ENCODE results near the gene DOCK1.

DOCK1 gene

DNA sequence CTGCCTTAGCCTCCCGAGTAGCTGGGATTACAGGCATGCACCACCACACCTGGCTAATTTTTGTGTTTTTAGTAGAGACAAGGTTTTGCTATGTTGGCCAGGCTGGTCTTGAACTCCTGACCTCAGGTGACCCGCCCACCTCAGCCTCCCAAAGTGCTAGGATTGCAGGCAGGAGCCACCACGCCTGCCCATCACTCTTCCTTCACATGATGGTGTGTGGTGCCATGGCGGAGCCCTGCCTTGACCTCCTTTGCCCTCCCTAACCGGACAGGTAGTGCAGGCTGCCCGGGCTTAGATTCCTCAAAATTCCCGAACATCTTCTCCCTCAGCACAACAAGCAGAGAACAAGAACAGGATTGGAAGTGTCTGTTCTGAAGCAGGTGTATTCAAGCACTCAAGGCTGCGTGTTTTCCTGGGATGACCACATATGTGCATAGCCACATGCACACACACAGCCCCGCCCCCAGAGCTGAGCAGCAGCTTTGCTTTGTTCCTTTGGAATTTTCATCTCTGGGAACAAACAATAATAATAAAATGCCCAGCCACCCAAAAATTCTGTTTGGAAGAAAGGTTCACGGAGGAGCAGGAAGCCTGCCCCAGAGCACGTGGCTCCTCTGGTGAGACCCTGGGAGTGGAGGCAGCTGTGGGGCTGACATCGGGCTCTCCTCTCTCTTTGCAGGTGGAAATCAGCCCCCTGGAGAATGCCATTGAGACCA is 512.6 kb downstream of the DOCK1 start:
- Histone ChIP-seq H3K9ac (ENCODE audit: low read length) (no peak overlapping the region), H3K27me3 (ENCODE audit: insufficient read depth, low read length, poor library complexity) (no peaks in the 10 kb centered on the region), H2BK120ac (ENCODE audit: low read depth, low read length) (no peak overlapping the region), H3K18ac (ENCODE audit: low read length) (no peak overlapping the region), H3K79me1 (ENCODE audit: low read length) (no peaks in the 10 kb centered on the region), H3K4me3 (ENCODE audit: low read length) (no peak overlapping the region), H3K79me2 (ENCODE audit: control insufficient read depth, insufficient read depth, low read length) (no peaks in the 10 kb centered on the region), H3K56ac (ENCODE audit: low read length) (no peak overlapping the region), H3K27ac (ENCODE audit: low read depth, low read length) (no peak overlapping the region), H3K36me3 (ENCODE audit: control insufficient read depth, insufficient read depth, low read length) (no peaks in the 10 kb centered on the region), H4K5ac (ENCODE audit: low read length) (no peak overlapping the region), H3K4ac (ENCODE audit: low read depth, low read length) (no peak overlapping the region), H4K8ac (ENCODE audit: low read depth, low read length) (no peak overlapping the region), H2AK5ac (ENCODE audit: low read length) (no peak overlapping the region), H2BK15ac (replicated peaks; ENCODE audit: low read depth) (no peak overlapping the region), H3K23ac (ENCODE audit: low read length) (no peak overlapping the region), H3K4me2 (ENCODE audit: low read length) (no peak overlapping the region), H2BK5ac (ENCODE audit: low read length) (no peak overlapping the region), H3K4me1 (ENCODE audit: control insufficient read depth, low read depth, low read length) (no peaks in the 10 kb centered on the region)
- no peak for DNase-seq
- no CpG with 5 or more reads among the region's 12 CpGs for WGBS (ENCODE audit: extremely low coverage, insufficient coverage, low lambda C conversion rate)

GRCh38 chr10:127418536-127419168 is 513.4 kb downstream of the DOCK1 start:
- no peak overlapping the region for H2AK5ac ChIP-seq (ENCODE audit: low read length)
- H3K56ac ChIP-seq (ENCODE audit: low read length): no peak overlapping the region
- no peaks in the 10 kb centered on the region for H3K4me1 ChIP-seq (ENCODE audit: control insufficient read depth, low read depth, low read length)
- no peak overlapping the region for H2BK5ac ChIP-seq (ENCODE audit: low read length)
- no peak overlapping the region for H3K4me3 ChIP-seq (ENCODE audit: low read length)
- no peak overlapping the region for H4K8ac ChIP-seq (ENCODE audit: low read depth, low read length)
- no peak overlapping the region for H2BK120ac ChIP-seq (ENCODE audit: low read depth, low read length)
- no peaks in the 10 kb centered on the region for H3K36me3 ChIP-seq (ENCODE audit: control insufficient read depth, insufficient read depth, low read length)
- H3K18ac ChIP-seq (ENCODE audit: low read length): no peak overlapping the region
- H3K79me2 ChIP-seq (ENCODE audit: control insufficient read depth, insufficient read depth, low read length): no peaks in the 10 kb centered on the region
- DNase-seq: no peak
- no peaks in the 10 kb centered on the region for H3K27me3 ChIP-seq (ENCODE audit: insufficient read depth, low read length, poor library complexity)
- H3K4ac ChIP-seq (ENCODE audit: low read depth, low read length): no peak overlapping the region
- H3K4me2 ChIP-seq (ENCODE audit: low read length): no peak overlapping the region
- H3K27ac ChIP-seq (ENCODE audit: low read depth, low read length): no peak overlapping the region
- no peak overlapping the region for H3K23ac ChIP-seq (ENCODE audit: low read length)
- H3K9ac ChIP-seq (ENCODE audit: low read length): no peak overlapping the region
- no peak overlapping the region for H4K5ac ChIP-seq (ENCODE audit: low read length)
- no peak overlapping the region for H2BK15ac ChIP-seq (replicated peaks; ENCODE audit: low read depth)
- no peaks in the 10 kb centered on the region for H3K79me1 ChIP-seq (ENCODE audit: low read length)
- no CpG with 5 or more reads among the region's 13 CpGs for WGBS (ENCODE audit: extremely low coverage, insufficient coverage, low lambda C conversion rate)

DNA sequence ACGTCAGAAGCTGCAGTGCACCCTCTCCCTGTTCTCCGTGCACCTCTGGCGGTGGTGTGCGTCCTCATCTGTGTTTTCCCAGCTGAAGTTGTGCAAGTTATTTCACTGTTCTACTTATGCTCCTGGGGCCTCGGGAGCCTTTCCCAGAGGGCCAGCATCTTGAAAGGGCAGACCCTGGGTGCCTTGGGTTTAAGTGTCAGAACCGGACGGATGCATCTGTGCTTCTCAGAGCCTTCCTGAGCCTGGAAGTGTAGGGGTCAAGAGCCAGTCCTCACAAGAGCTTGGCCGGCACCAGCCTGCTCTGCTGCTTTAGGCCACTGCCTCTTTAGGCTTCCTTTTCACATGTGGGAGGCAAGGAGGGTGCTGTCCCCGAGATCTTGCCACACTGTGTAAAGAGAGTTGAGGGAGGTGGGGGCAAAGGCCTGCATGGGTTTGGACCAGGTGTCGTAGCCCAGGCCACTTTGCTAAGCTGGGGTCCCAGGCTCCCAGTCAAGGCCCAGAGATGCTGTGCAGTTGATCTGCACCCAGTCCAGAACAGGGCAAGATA is 515.0 kb downstream of the DOCK1 start:
- Histone ChIP-seq H3K79me2 (ENCODE audit: control insufficient read depth, insufficient read depth, low read length) (no peaks in the 10 kb centered on the region), H3K27ac (ENCODE audit: low read depth, low read length) (no peak overlapping the region), H3K23ac (ENCODE audit: low read length) (no peak overlapping the region), H3K79me1 (ENCODE audit: low read length) (no peaks in the 10 kb centered on the region), H4K8ac (ENCODE audit: low read depth, low read length) (no peak overlapping the region), H2BK15ac (replicated peaks; ENCODE audit: low read depth) (no peak overlapping the region), H3K27me3 (ENCODE audit: insufficient read depth, low read length, poor library complexity) (no peaks in the 10 kb centered on the region), H3K4me1 (ENCODE audit: control insufficient read depth, low read depth, low read length) (no peaks in the 10 kb centered on the region), H3K18ac (ENCODE audit: low read length) (no peak overlapping the region), H2BK5ac (ENCODE audit: low read length) (no peak overlapping the region), H2AK5ac (ENCODE audit: low read length) (no peak overlapping the region), H3K9ac (ENCODE audit: low read length) (no peak overlapping the region), H3K4me2 (ENCODE audit: low read length) (no peak overlapping the region), H3K4ac (ENCODE audit: low read depth, low read length) (no peak overlapping the region), H3K36me3 (ENCODE audit: control insufficient read depth, insufficient read depth, low read length) (no peaks in the 10 kb centered on the region), H2BK120ac (ENCODE audit: low read depth, low read length) (no peak overlapping the region), H3K4me3 (ENCODE audit: low read length) (no peak overlapping the region), H3K56ac (ENCODE audit: low read length) (no peak overlapping the region), H4K5ac (ENCODE audit: low read length) (no peak overlapping the region)
- no peak for DNase-seq
- no CpG with 5 or more reads among the region's 10 CpGs for WGBS (ENCODE audit: extremely low coverage, insufficient coverage, low lambda C conversion rate)

DNA sequence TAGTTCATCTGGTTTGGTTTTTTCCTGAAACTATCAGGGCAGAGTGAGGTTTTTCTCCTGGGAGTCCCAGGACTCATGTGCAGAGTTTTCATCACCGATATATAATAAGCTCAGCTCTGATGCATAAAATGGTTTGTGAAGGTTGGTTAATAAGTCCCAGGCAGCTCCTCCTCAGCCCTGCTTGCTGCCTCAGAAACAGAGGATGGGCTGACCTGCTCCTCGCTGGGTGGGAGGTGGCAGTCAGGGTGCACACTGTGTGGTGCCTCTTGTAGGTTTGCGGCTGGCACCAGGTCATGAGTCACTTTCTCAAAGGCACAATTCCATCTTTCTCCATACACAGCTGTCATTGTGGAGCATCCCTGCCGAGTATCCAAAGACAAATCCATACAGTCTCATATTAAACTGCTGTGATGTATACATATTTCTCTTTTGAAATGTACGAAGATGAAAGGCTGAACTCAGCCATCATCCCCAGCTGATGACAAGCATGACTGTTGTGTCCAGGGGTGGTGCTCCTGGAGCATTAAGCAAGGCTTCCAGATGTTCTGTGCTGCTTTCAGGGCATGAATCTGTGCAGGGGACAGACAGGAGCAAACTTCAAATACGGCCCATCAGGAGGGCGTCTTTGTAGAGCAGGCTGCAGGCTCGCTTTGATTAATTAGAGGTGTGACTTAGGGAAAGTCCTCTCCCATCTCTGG is 518.1 kb downstream of the DOCK1 start:
- no peaks in the 10 kb centered on the region for H3K79me1 ChIP-seq (ENCODE audit: low read length)
- no peak overlapping the region for H2AK5ac ChIP-seq (ENCODE audit: low read length)
- H3K18ac ChIP-seq (ENCODE audit: low read length): no peak overlapping the region
- H3K36me3 ChIP-seq (ENCODE audit: control insufficient read depth, insufficient read depth, low read length): no peaks in the 10 kb centered on the region
- no CpG with 5 or more reads among the region's 8 CpGs for WGBS (ENCODE audit: extremely low coverage, insufficient coverage, low lambda C conversion rate)
- no peak overlapping the region for H3K9ac ChIP-seq (ENCODE audit: low read length)
- H3K56ac ChIP-seq (ENCODE audit: low read length): no peak overlapping the region
- peak; percentile 35 for DNase-seq
- H3K23ac ChIP-seq (ENCODE audit: low read length): no peak overlapping the region
- H2BK5ac ChIP-seq (ENCODE audit: low read length): no peak overlapping the region
- H3K27me3 ChIP-seq (ENCODE audit: insufficient read depth, low read length, poor library complexity): no peaks in the 10 kb centered on the region
- H3K4me1 ChIP-seq (ENCODE audit: control insufficient read depth, low read depth, low read length): no peaks in the 10 kb centered on the region
- H3K27ac ChIP-seq (ENCODE audit: low read depth, low read length): no peak overlapping the region
- no peak overlapping the region for H3K4me3 ChIP-seq (ENCODE audit: low read length)
- no peak overlapping the region for H3K4ac ChIP-seq (ENCODE audit: low read depth, low read length)
- no peak overlapping the region for H2BK15ac ChIP-seq (replicated peaks; ENCODE audit: low read depth)
- H3K79me2 ChIP-seq (ENCODE audit: control insufficient read depth, insufficient read depth, low read length): no peaks in the 10 kb centered on the region
- H4K5ac ChIP-seq (ENCODE audit: low read length): no peak overlapping the region
- no peak overlapping the region for H2BK120ac ChIP-seq (ENCODE audit: low read depth, low read length)
- H3K4me2 ChIP-seq (ENCODE audit: low read length): no peak overlapping the region
- no peak overlapping the region for H4K8ac ChIP-seq (ENCODE audit: low read depth, low read length)

GRCh38 chr10:127424594-127425264 is 519.5 kb downstream of the DOCK1 start:
- H3K79me1 ChIP-seq (ENCODE audit: low read length): no peaks in the 10 kb centered on the region
- H3K36me3 ChIP-seq (ENCODE audit: control insufficient read depth, insufficient read depth, low read length): no peaks in the 10 kb centered on the region
- no peak overlapping the region for H3K4me2 ChIP-seq (ENCODE audit: low read length)
- H3K4ac ChIP-seq (ENCODE audit: low read depth, low read length): no peak overlapping the region
- H2AK5ac ChIP-seq (ENCODE audit: low read length): no peak overlapping the region
- no peak overlapping the region for H2BK120ac ChIP-seq (ENCODE audit: low read depth, low read length)
- WGBS (ENCODE audit: extremely low coverage, insufficient coverage, low lambda C conversion rate): no CpG with 5 or more reads among the region's 12 CpGs
- H3K18ac ChIP-seq (ENCODE audit: low read length): no peak overlapping the region
- H2BK15ac ChIP-seq (replicated peaks; ENCODE audit: low read depth): no peak overlapping the region
- no peaks in the 10 kb centered on the region for H3K4me1 ChIP-seq (ENCODE audit: control insufficient read depth, low read depth, low read length)
- no peaks in the 10 kb centered on the region for H3K79me2 ChIP-seq (ENCODE audit: control insufficient read depth, insufficient read depth, low read length)
- H4K8ac ChIP-seq (ENCODE audit: low read depth, low read length): no peak overlapping the region
- H3K56ac ChIP-seq (ENCODE audit: low read length): no peak overlapping the region
- no peak overlapping the region for H2BK5ac ChIP-seq (ENCODE audit: low read length)
- no peak overlapping the region for H4K5ac ChIP-seq (ENCODE audit: low read length)
- no peak overlapping the region for H3K9ac ChIP-seq (ENCODE audit: low read length)
- no peak overlapping the region for H3K23ac ChIP-seq (ENCODE audit: low read length)
- no peak overlapping the region for H3K27ac ChIP-seq (ENCODE audit: low read depth, low read length)
- DNase-seq: no peak
- H3K27me3 ChIP-seq (ENCODE audit: insufficient read depth, low read length, poor library complexity): no peaks in the 10 kb centered on the region
- H3K4me3 ChIP-seq (ENCODE audit: low read length): no peak overlapping the region

Measured in mesendoderm (in vitro differentiated cells).